GM21717 (cell line): Measurements from ENCODE around the gene ARHGAP36.

ENCODE experiments used
- ATAC-seq: cut with Tn5 transposase; IDR thresholded peaks from one replicate; pipeline ENCODE4 v1.9.1; 2021; ENCODE audit warnings: mild to moderate bottlenecking, moderate library complexity; ENCODE audit not compliant: unreplicated experiment

ARHGAP36 gene, protein sequence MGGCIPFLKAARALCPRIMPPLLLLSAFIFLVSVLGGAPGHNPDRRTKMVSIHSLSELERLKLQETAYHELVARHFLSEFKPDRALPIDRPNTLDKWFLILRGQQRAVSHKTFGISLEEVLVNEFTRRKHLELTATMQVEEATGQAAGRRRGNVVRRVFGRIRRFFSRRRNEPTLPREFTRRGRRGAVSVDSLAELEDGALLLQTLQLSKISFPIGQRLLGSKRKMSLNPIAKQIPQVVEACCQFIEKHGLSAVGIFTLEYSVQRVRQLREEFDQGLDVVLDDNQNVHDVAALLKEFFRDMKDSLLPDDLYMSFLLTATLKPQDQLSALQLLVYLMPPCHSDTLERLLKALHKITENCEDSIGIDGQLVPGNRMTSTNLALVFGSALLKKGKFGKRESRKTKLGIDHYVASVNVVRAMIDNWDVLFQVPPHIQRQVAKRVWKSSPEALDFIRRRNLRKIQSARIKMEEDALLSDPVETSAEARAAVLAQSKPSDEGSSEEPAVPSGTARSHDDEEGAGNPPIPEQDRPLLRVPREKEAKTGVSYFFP

GRCh38 chrX:131058136-131058868 is at the start of gene ARHGAP36:
TSS of gene ARHGAP36 (plus strand) at chrX:131058346. CDS start at chrX:131081666, 23,320 bp downstream.
- ATAC-seq = no peak

GRCh38 chrX:131010186-131010585 is 48.0 kb upstream of the ARHGAP36 start:
- ATAC-seq = no peak

- no peak for ATAC-seq
Measured at GRCh38 chrX:131025336-131025735, 32.8 kb upstream of the ARHGAP36 start.

DNA sequence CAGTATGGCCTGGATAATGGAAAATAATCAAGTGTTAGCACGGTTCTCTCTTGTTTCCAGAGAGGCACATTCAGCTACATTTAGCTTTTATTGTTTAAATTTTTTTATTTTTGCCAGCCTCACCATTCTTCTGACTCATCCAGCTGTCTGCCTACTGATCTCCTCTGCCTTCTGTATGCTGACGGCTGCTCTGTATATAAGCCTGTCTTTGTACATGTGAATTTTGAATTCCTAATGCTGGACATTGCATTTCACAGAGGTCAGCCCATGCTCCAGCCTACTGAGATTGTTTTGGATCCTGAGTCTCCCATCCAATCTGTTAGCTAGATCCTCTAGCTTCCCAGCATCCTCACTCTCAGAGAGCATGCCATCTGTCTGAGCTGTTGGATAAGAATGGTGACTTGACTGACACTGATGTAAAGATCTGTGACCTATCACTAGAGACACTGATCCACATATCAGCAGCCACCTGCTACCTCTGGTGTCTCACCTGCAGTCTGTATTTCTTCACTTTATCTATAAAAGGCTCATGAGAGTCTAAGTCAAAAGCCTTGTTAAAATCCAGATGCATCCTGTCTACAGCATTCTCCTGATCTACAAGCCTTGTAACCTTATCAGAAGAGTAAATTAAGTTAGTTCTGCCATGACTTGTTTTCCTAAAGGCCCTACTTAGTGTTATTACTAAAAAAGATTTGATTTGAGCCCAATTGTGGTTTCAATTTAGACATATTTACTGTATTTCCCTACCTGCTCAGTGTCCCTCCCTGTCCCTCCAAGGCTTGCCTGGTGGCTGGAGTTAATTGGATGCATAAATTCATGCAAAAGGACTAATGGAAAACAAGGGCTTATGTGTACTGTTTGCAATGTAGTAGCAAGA is 25.6 kb upstream of the ARHGAP36 start:
- no peak for ATAC-seq

GRCh38 chrX:131034063-131034462 is 24.1 kb upstream of the ARHGAP36 start:
- no peak for ATAC-seq

GRCh38 chrX:131040781-131041180 is 17.4 kb upstream of the ARHGAP36 start:
- ATAC-seq = no peak

DNA sequence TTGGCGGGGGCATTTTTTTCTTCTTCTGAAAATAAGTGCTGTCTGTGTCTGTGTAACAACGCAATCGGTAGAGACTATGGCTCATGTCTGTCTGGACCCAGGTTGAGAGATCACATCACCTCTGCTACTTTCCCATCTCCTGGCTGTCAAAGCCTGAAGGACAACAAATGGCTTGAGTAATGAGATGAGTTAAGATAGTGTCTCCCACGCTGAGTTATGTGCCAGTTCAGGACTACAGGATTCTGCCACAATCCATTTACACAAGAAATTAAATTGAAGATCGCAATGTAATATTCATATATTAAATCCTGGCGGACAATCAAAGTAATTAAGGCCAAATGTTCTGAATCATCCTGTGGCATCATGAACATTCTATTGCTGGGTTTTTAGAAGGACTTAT is 16.5 kb upstream of the ARHGAP36 start:
- no peak for ATAC-seq

DNA sequence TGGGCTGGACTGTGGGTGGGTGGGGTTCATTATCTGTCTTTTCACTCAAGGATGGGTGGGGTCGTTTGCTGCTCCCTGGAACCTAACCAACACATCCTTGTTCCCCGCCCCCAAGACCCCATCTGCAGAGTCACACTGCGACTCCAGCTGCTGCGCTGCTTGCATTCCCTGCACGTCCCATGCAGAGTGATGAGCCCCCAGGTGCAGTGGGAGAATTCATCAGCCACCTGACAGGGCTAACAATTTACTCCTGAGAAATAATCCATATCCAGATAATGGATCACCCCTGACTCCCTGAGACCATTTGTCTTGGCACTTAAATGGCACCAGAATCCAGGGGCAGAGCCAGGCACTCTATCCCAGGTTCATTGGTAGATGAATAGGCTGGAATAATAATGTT is 12.4 kb upstream of the ARHGAP36 start:
- ATAC-seq = no peak

DNA sequence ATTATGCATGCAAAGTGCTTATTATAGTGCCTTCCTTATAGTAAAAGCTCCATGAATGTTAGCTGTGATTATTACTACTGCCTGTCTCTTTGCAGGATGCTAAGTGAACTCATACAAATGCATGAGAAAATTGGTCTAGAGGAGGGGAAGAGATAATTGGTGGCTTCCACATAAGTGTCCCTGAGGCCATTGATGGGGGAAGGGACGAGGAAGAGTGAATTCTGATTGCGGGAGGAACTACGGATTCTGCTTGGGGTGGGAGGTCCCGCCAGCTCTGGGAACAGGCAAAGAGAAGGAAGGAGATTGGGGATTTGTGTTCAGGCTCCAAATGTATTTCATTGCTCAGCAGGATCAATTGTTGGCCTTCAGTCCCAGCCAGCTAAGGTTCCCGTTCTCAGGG is 11.6 kb upstream of the ARHGAP36 start:
- no peak for ATAC-seq

- no peak for ATAC-seq
Measured at GRCh38 chrX:131047180-131047579, 11.0 kb upstream of the ARHGAP36 start.

- no peak for ATAC-seq
Measured at GRCh38 chrX:131053076-131053475, 5.1 kb upstream of the ARHGAP36 start.

DNA sequence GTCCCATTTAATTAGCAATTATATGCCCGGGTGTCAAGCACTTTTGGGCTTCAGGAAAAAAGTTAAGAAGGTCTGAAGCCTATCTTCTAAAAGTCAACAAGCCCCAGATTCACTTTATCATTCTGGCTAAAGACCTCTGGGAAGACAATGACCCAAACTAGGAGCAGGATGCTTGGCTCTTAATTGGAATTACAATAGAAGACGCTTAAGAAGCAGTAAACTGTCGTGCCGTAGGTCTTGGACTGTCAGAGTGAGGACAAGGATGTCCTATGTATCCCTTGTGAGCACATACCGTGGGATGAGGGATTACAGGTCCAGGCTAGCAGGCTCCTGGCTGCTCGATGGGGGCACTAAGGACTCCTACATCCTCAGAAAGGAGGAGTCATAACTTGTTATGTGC is 3.2 kb upstream of the ARHGAP36 start:
- ATAC-seq = no peak

DNA sequence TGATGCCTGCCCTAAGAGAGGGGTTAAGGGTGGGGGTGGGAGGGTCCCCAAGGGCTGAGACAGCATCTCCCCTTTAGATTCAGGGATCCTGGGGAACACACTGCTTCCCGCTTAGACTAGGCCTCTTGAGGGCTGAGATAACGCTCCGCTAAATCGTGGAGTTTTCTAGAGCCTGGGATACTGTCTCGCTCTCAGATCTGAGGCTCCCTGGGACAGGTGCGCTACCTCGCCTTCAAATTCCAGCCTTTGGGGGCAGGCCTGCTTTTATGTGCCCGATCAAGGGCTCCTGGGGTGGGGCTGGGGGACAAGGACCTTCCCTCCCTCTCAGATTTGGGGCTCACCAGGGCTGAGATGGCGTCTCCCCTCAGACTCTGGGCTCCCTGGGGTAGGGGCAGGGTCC is 440 bp upstream of the ARHGAP36 start:
- no peak for ATAC-seq

DNA sequence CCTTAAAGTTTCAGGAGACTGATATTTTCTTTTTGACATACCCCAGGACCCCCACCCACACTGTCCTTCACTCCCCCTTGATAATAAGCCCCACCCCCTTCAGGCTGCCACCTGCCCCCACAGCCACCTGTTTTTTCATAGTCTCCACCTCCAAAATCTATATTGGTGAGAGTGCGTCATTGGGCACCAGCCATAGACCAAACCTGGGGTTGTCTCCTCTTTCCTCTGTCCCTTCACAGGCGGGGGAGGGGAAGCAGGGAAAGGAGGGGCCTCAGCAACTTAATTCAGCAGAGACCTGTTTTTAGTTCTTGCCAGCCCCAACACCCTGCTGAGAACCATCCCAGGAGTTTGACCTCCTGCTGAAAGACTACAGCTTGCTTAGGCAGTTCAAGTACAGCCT is 1.1 kb downstream of the ARHGAP36 start:
- ATAC-seq = no peak

- ATAC-seq = no peak
Measured at GRCh38 chrX:131060147-131060546, 2.0 kb downstream of the ARHGAP36 start.

GRCh38 chrX:131061306-131061705 is 3.2 kb downstream of the ARHGAP36 start:
- no peak for ATAC-seq

DNA sequence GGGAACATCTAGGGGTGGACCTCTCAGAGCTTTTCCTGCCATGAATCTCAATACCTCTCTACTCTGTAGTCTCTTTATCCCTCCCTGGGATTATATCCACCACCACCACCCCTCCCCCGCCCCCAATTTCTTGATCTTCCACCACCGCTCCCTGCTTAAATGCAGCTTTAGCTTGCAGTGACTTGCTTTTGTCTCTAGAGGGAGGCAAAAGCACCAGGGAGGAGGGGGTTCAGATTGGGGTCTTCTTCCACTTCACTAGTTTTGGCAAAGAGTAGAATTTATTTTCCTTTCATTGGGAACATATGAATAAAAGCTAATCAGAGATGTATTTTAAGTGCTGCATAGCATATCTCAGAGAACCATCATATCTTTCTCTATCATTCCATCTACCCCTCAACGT is 5.5 kb downstream of the ARHGAP36 start:
- no peak for ATAC-seq

DNA sequence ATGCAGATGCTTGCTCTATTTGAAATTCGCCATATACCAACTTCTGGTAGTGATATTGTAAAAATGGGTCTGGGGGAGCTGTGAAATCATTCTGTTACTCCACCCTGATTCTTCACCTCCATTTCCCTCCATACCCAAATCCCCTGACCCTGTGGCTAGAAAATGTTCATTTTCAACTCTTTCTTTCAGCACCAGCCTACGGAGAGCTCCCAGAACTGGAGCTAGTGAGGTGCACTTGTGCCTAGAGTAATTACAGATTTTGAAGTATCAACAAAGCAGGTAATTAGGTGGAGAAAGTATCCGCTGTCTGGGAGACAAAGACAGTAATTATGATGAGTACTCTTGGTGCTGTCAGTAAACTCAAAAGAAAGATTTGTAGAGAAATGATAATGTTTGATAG is 8.1 kb downstream of the ARHGAP36 start:
- no peak for ATAC-seq

- no peak for ATAC-seq
Measured at GRCh38 chrX:131067216-131067615, 9.1 kb downstream of the ARHGAP36 start.

- ATAC-seq = no peak
Measured at GRCh38 chrX:131067846-131068745, 9.9 kb downstream of the ARHGAP36 start.
